ENCODE measurements around the gene SLC38A2. TPM values are rescaled to one million over a fixed set of nuclear protein-coding genes. Genes with fewer than 3 reads are reported as not detected.

SLC38A2 gene
- total RNA-seq, 1 experiment from 2014 or later = 453 TPM

GRCh38 chr12:46409974-46410373 is 37.4 kb upstream of the SLC38A2 start:
- Histone ChIP-seq H3K9ac (ENCODE audit: extremely low read depth, insufficient read length, low read length) (no peak overlapping the region), H4K91ac (ENCODE audit: insufficient read length, low read depth, low read length) (no peak overlapping the region), H2BK15ac (ENCODE audit: low read depth, low read length) (no peak overlapping the region), H2BK5ac (ENCODE audit: insufficient read length, low read length) (no peak overlapping the region), H4K20me1 (ENCODE audit: control insufficient read depth, insufficient read depth, insufficient read length) (no peaks in the 10 kb centered on the region), H3K4me2 (ENCODE audit: insufficient read depth, insufficient read length, low read length) (no peak overlapping the region), H2BK20ac (ENCODE audit: low read depth, low read length, poor library complexity, severe bottlenecking) (no peak overlapping the region), H3K23me2 (ENCODE audit: insufficient read length, low read depth, low read length, poor library complexity, severe bottlenecking) (no peaks in the 10 kb centered on the region), H4K5ac (ENCODE audit: insufficient read length, low read depth, low read length) (no peak overlapping the region), H3K4ac (ENCODE audit: low read depth, low read length) (no peak overlapping the region), H2AK5ac (ENCODE audit: insufficient read length, low read length) (no peak overlapping the region), H2BK12ac (ENCODE audit: insufficient read length, low read depth, low read length) (no peak overlapping the region), H3K79me1 (ENCODE audit: insufficient read depth, low read depth, low read length, poor library complexity, severe bottlenecking) (no peaks in the 10 kb centered on the region), H2BK120ac (ENCODE audit: low read depth, low read length, poor library complexity, severe bottlenecking) (no peak overlapping the region), H3K56ac (ENCODE audit: insufficient read length, low read depth, low read length) (no peak overlapping the region), H3K79me2 (ENCODE audit: insufficient read depth, low read length) (0 out of 2 replicates have a peak, but pooled peaks cover 1% of the 10 kb centered on the region), H3K27me3 (ENCODE audit: insufficient read depth, low read length) (no peaks in the 10 kb centered on the region), H3T11ph (ENCODE audit: low read length) (no peak overlapping the region), H3K14ac (ENCODE audit: insufficient read depth, low read length) (no peak overlapping the region), H3K4me1 (ENCODE audit: insufficient read depth, low read length) (no peaks in the 10 kb centered on the region), H3K9me3 (ENCODE audit: control insufficient read depth, low read depth, low read length) (no peaks in the 10 kb centered on the region), H2AFZ (ENCODE audit: low read length) (no peak overlapping the region), H4K8ac (replicated peaks; ENCODE audit: insufficient read length, low read depth, low read length) (no peak overlapping the region), H3K27ac (ENCODE audit: insufficient read length, low read depth, low read length) (no peak overlapping the region), H3K18ac (ENCODE audit: insufficient read length, low read depth, low read length) (no peak overlapping the region), H3K23ac (ENCODE audit: insufficient read length, low read depth, low read length) (no peak overlapping the region)
- no peak for DNase-seq
- H3K4me3 Mint-ChIP-seq = no peak overlapping the region
- H3K36me3 Mint-ChIP-seq (ENCODE audit: insufficient read depth in 1 of 3, low read depth in 3 of 3) = peaks cover 0 to 7% (median 2%) of the 10 kb centered on the region in 3 experiments; a peak in 4 of 7 replicates
- no CpG with 5 or more reads among the region's 1 CpG for WGBS (ENCODE audit: extremely low coverage, insufficient read length, low lambda C conversion rate)
- H3K9me3 Mint-ChIP-seq = no peaks in the 10 kb centered on the region
- peaks cover 8 to 12% of the 10 kb centered on the region in 2 experiments for H3K4me1 Mint-ChIP-seq
- no peak for TF ChIP-seq CTCF (conservative IDR thresholded peaks at IDR 0.05)
- no peak overlapping the region for H3K27ac Mint-ChIP-seq
- no peaks in the 10 kb centered on the region for H3K27me3 Mint-ChIP-seq (ENCODE audit: low read depth)
